ENCODE data around the gene PPM1H. TPM values are rescaled to one million over a fixed set of nuclear protein-coding genes. Genes with fewer than 3 reads are reported as not detected.
"Not testable (repeated sequence)": the region's sequence is repeated elsewhere in the genome, so short reads cannot be mapped to it uniquely, and the experiment has no call there.

PPM1H gene
- polyA plus RNA-seq, 1 of the 3 experiments (the other 2 are of a cell fraction), result 0.13 TPM

DNA sequence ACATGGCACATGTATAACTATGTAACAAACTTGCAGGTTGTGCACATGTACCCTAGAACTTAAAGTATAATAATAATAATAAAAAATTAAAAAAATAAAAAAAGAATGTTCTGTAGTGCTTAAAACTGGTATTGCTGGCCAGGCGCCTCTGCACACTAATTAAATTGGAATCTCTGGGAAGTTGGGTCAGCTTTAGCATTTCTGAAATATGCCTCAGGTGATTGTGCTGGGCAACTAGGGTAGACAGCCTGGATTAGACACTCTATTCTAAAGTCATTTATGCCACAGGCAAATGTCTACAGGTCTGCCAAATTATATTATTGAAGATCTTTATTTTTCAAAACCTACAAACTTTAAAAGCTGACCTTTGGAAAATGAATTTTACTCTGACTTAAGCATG lies 55.3 kb downstream of the PPM1H start:
- POLR2A ChIA-PET, result no interaction called here
- 19% methylated on average over 1 of the region's 1 CpG for WGBS (ENCODE audit: low lambda C conversion rate)
- CTCF ChIA-PET, result no interaction called here

GRCh38 chr12:62879228-62879627 lies 55.7 kb downstream of the PPM1H start:
- CTCF ChIA-PET, result not testable (repeated sequence)

More for the DNA sequence above, 55.3 kb downstream of the PPM1H start:
- DNase-seq, result no peak
- H3K36me3 ChIP-seq (replicated peaks in 1 of 2; ENCODE audit: control insufficient read depth in 1 of 2, insufficient read depth in 2 of 2, low read length in 1 of 2), result no peaks in the 10 kb centered on the region
- no peak overlapping the region for H3K27ac ChIP-seq (ENCODE audit: low read depth in 2 of 2, low read length in 1 of 2)
- no peaks in the 10 kb centered on the region for H3K79me2 ChIP-seq (ENCODE audit: insufficient read depth)
- H3F3A ChIP-seq (replicated peaks; ENCODE audit: insufficient read depth), result no peaks in the 10 kb centered on the region
- H3K9me2 ChIP-seq, result no peaks in the 10 kb centered on the region
- no peaks in the 10 kb centered on the region for H3K4me1 ChIP-seq (ENCODE audit: control insufficient read depth in 1 of 2, insufficient read depth in 2 of 2, low read depth in 1 of 2, low read length in 1 of 2)
- H3K4me3 ChIP-seq (ENCODE audit: low read depth in 2 of 2, low read length in 1 of 2), result no peak overlapping the region
- H4K20me1 ChIP-seq (ENCODE audit: insufficient read depth), result no peaks in the 10 kb centered on the region
- no peak overlapping the region for H2AFZ ChIP-seq (ENCODE audit: low read depth)
- no peaks in the 10 kb centered on the region for H3K9me3 ChIP-seq
- no peaks in the 10 kb centered on the region for H3K27me3 ChIP-seq (ENCODE audit: insufficient read depth)
- TF ChIP-seq POLR2AphosphoS5 (IDR thresholded peaks at IDR 0.05; ENCODE audit: low read depth, low read length) (no peak), TAF1 (IDR thresholded peaks at IDR 0.05; ENCODE audit: borderline replicate concordance, low read depth, low read length) (no peak), REST (IDR thresholded peaks at IDR 0.05; ENCODE audit: low read depth, low read length) (no peak), JUND (IDR thresholded peaks at IDR 0.05) (no peak), MXI1 (IDR thresholded peaks at IDR 0.05; ENCODE audit: low read depth, low read length) (no peak), ELF1 (IDR thresholded peaks at IDR 0.05) (no peak), RCOR1 (IDR thresholded peaks at IDR 0.05; ENCODE audit: low read length) (no peak), RFX5 (IDR thresholded peaks at IDR 0.05; ENCODE audit: low read length) (no peak), EP300 (IDR thresholded peaks at IDR 0.05; ENCODE audit: borderline replicate concordance in 1 of 2, low read depth in 1 of 2, low read length in 1 of 2) (no peak), MEF2A (IDR thresholded peaks at IDR 0.05; ENCODE audit: borderline replicate concordance, low read depth) (no peak), GABPA (IDR thresholded peaks at IDR 0.05; ENCODE audit: low read depth) (no peak), EZH2phosphoT487 (IDR thresholded peaks at IDR 0.05; ENCODE audit: borderline replicate concordance, low read depth) (no peak), FOSL2 (IDR thresholded peaks at IDR 0.05; ENCODE audit: borderline replicate concordance, low read depth) (no peak), YY1 (IDR thresholded peaks at IDR 0.05; ENCODE audit: low read depth) (no peak)
- TF ChIP-seq, protein P1, sequence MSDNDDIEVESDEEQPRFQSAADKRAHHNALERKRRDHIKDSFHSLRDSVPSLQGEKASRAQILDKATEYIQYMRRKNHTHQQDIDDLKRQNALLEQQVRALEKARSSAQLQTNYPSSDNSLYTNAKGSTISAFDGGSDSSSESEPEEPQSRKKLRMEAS (IDR thresholded peaks at IDR 0.05; ENCODE audit: low read depth), result no peak
- H3K4me2 ChIP-seq, result no peak overlapping the region
- no peak overlapping the region for H3K9ac ChIP-seq

More at GRCh38 chr12:62879228-62879627, 55.7 kb downstream of the PPM1H start:
- DNase-seq; H3K9ac ChIP-seq; H3K9me3 ChIP-seq; H3F3A ChIP-seq (replicated peaks; ENCODE audit: insufficient read depth); H3K27me3 ChIP-seq (ENCODE audit: insufficient read depth); H4K20me1 ChIP-seq (ENCODE audit: insufficient read depth); H3K4me2 ChIP-seq; H3K4me1 ChIP-seq (ENCODE audit: control insufficient read depth in 1 of 2, insufficient read depth in 2 of 2, low read depth in 1 of 2, low read length in 1 of 2); H3K36me3 ChIP-seq (replicated peaks in 1 of 2; ENCODE audit: control insufficient read depth in 1 of 2, insufficient read depth in 2 of 2, low read length in 1 of 2); H2AFZ ChIP-seq (ENCODE audit: low read depth); H3K9me2 ChIP-seq; H3K4me3 ChIP-seq (ENCODE audit: low read depth in 2 of 2, low read length in 1 of 2); H3K79me2 ChIP-seq (ENCODE audit: insufficient read depth); POLR2A ChIA-PET; H3K27ac ChIP-seq (ENCODE audit: low read depth in 2 of 2, low read length in 1 of 2): not testable (repeated sequence)
- WGBS (ENCODE audit: low lambda C conversion rate), result 27% methylated on average over 3 of the region's 3 CpGs
